ENCODE data around the gene MYL7. TPM values are rescaled to one million over a fixed set of nuclear protein-coding genes. Genes with fewer than 3 reads are reported as not detected.

The MYL7 gene
- total RNA-seq, 1 experiment from 2014 or later = not detected

- BruUV-seq (replicated peaks) = no TSS peak
- Histone ChIP-seq H3K4me3 (ENCODE audit: low read depth in 2 of 2, low read length in 2 of 2) (no peak overlapping the region), H3K36me3 (ENCODE audit: control insufficient read depth, insufficient read depth, low read length) (no peaks in the 10 kb centered on the region), H3K9me3 (ENCODE audit: control insufficient read depth, insufficient read depth, low read depth, low read length) (no peaks in the 10 kb centered on the region), H3K4me1 (ENCODE audit: control insufficient read depth, insufficient read depth, low read length) (0 out of 2 replicates have a peak, but pooled peaks cover 4% of the 10 kb centered on the region), H3K27me3 (ENCODE audit: control insufficient read depth, insufficient read depth, low read length) (no peaks in the 10 kb centered on the region), H3K27ac (ENCODE audit: low read length) (no peak overlapping the region)
- intact Hi-C loops (cut with micrococcal nuclease; ENCODE audit: unreplicated experiment) (no loop called here), in situ Hi-C loops (cut with HindIII; ENCODE audit: low pct_unique_long_range_greater_than_20kb, low sequenced_read_pairs) (no loop called here)
- ChIA-PET CTCF (no interaction called here), POLR2A (no interaction called here)
- TF ChIP-seq TCF7L2 (IDR thresholded peaks at IDR 0.05; ENCODE audit: low read depth, low read length) (no peak), REST (IDR thresholded peaks at IDR 0.05; ENCODE audit: insufficient read depth in 1 of 2, low read depth in 2 of 2, low read length in 1 of 2) (no peak), POLR2AphosphoS5 (IDR thresholded peaks at IDR 0.05; ENCODE audit: low read depth, low read length) (no peak), SIN3A (IDR thresholded peaks at IDR 0.05; ENCODE audit: borderline replicate concordance, insufficient read depth, low read depth, low read length) (no peak)
- ATAC-seq (no peak), DNase-seq (ENCODE audit: low read depth, low spot score) (no peak)
Measured at GRCh38 chr7:44155191-44156185, 14.4 kb upstream of the MYL7 start.

- intact Hi-C loops (cut with micrococcal nuclease; ENCODE audit: unreplicated experiment) = no loop called here
- no peak overlapping the region for H3K4me3 ChIP-seq (ENCODE audit: low read depth in 2 of 2, low read length in 2 of 2)
- BruUV-seq (replicated peaks) = no TSS peak
- POLR2A ChIA-PET = no interaction called here
- 0 out of 2 replicates have a peak, but pooled peaks cover 4% of the 10 kb centered on the region for H3K4me1 ChIP-seq (ENCODE audit: control insufficient read depth, insufficient read depth, low read length)
- no peak for ATAC-seq
- H3K9me3 ChIP-seq (ENCODE audit: control insufficient read depth, insufficient read depth, low read depth, low read length) = no peaks in the 10 kb centered on the region
- no peaks in the 10 kb centered on the region for H3K27me3 ChIP-seq (ENCODE audit: control insufficient read depth, insufficient read depth, low read length)
- in situ Hi-C loops (cut with HindIII; ENCODE audit: low pct_unique_long_range_greater_than_20kb, low sequenced_read_pairs) = no loop called here
- H3K27ac ChIP-seq (ENCODE audit: low read length) = no peak overlapping the region
- TF ChIP-seq CTCF (IDR thresholded peaks at IDR 0.05) (no peak), TCF7L2 (IDR thresholded peaks at IDR 0.05; ENCODE audit: low read depth, low read length) (no peak), REST (IDR thresholded peaks at IDR 0.05; ENCODE audit: insufficient read depth in 1 of 2, low read depth in 2 of 2, low read length in 1 of 2) (no peak), POLR2AphosphoS5 (IDR thresholded peaks at IDR 0.05; ENCODE audit: low read depth, low read length) (no peak), SIN3A (IDR thresholded peaks at IDR 0.05; ENCODE audit: borderline replicate concordance, insufficient read depth, low read depth, low read length) (no peak)
- no peak for DNase-seq (ENCODE audit: low read depth, low spot score)
- H3K36me3 ChIP-seq (ENCODE audit: control insufficient read depth, insufficient read depth, low read length) = no peaks in the 10 kb centered on the region
- CTCF ChIA-PET = interaction anchor here (0.6 kb wide), 1 partner anchor 31 kb away, joined by 3 read pairs; the partner anchor contains the start of gene POLD2
Measured at GRCh38 chr7:44154703-44155102, 13.6 kb upstream of the MYL7 start.

Data from Panc1 (cell line).